Stimulated activated effector memory CD8-positive, alpha-beta T cell treated with anti-CD3 and anti-CD28 coated beads, Interleukin-12 subunit alpha, Interleukin-12 subunit beta, amount 100 ng/mL, for 72 hours (primary cell): ENCODE results near the gene SYTL1.

Source experiments
- ATAC-seq: fragments of 150-1000 bp; cut with Tn5 transposase; 2 replicates; pipeline ENCODE4 v1.10.0; 2021
- DNase-seq, 2 donors: peaks; one replicate each; pipeline ENCODE4 v3.0.0; 2021 to 2022; ENCODE audit warnings: low spot score in 2 of 2
- H3K27ac Mint-ChIP-seq: one replicate; pipeline ENCODE4 v1.8.0; 2022; ENCODE audit warnings: mild to moderate bottlenecking, mixed read lengths
- H3K36me3 Mint-ChIP-seq: one replicate; pipeline ENCODE4 v1.8.0; 2022; ENCODE audit warnings: mild to moderate bottlenecking, mixed read lengths
- H3K4me1 Mint-ChIP-seq: one replicate; pipeline ENCODE4 v1.8.0; 2022; ENCODE audit warnings: mixed read lengths
- H3K4me3 Mint-ChIP-seq: one replicate; pipeline ENCODE4 v1.8.0; 2022; ENCODE audit warnings: mild to moderate bottlenecking, mixed read lengths
- H3K9me3 Mint-ChIP-seq: one replicate; pipeline ENCODE4 v1.8.0; 2022; ENCODE audit warnings: mixed read lengths

The SYTL1 gene

DNA sequence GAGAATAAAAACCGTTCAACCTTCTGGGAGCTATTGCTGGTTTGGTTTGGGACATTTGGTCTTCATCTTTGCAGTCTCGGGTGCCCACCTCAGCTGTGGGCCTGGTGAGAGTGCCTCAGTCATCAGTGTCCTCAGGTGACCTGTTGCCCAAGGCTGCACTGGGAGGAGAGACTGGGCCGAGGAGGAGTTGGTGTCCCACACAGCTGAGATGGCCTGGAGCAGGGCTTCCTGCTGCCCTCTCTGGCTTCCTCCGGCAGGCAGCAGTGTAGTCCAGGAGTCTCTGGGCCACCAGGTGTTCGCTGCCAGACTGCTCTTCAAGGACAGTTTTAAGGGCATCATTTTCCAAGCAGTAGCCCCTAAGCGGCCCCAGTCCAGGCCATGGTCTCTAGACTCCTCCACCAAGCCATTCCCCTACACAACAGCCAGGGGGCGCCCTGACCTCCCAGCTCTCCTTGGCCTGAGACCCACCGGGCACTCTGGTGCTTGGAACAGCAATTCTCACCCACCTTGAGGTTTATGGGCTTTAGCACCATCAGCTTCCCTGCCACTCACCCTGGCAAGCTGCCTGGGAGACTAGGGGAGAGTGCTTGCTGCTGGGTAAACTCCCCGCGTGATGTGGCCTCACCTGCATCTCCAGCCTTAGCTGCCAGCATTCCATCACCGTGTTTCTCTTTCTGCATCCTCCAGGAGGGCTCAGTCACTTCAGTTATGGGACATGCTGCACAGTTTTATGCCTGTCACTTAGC, 9.1 kb upstream of the SYTL1 start:
- Mint-ChIP-seq H3K36me3 (peaks cover 82% of the 10 kb centered on the region), H3K4me3 (no peak overlapping the region), H3K4me1 (peaks cover 45% of the 10 kb centered on the region), H3K27ac (peak overlapping the region; percentile 88), H3K9me3 (no peaks in the 10 kb centered on the region)
- DNase-seq, result peak; percentile 53 to 75
- ATAC-seq, result peak; percentile 84

DNA sequence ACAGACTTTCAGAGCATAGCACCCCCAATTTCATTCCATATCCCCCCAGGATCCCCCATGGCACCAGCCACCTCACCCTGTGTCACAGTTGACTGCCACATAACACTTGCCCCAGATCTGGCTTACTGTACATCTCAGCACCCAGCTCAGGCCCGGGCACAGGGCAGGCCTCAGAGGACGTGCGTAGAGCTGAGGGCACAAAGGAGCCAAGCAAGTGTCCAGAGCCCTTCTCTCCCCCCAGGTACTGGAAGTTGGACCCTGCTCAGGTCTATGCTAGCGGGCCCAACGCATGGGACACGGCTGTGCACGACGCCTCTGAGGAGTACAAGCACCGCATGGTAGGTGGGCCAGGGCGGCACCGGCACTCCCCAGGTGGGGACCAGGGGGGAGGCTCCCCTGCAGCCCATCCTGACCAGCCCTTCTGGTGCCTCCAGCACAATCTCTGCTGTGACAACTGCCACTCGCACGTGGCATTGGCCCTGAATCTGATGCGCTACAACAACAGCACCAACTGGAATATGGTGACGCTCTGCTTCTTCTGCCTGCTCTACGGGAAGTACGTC, 8.0 kb upstream of the SYTL1 start:
- H3K4me1 Mint-ChIP-seq, result peaks cover 38% of the 10 kb centered on the region
- no peak overlapping the region for H3K4me3 Mint-ChIP-seq
- H3K36me3 Mint-ChIP-seq, result peaks cover 89% of the 10 kb centered on the region

GRCh38 chr1:27335506-27336422, 6.1 kb upstream of the SYTL1 start:
- H3K4me3 Mint-ChIP-seq, result no peak overlapping the region
- peaks cover 79% of the 10 kb centered on the region for H3K36me3 Mint-ChIP-seq
- ATAC-seq, result no peak
- peak overlapping the region; percentile 82 for H3K27ac Mint-ChIP-seq
- DNase-seq, result no peak
- no peaks in the 10 kb centered on the region for H3K9me3 Mint-ChIP-seq
- peaks cover 48% of the 10 kb centered on the region for H3K4me1 Mint-ChIP-seq

More for the DNA sequence above, 8.0 kb upstream of the SYTL1 start:
- Mint-ChIP-seq H3K27ac (peak overlapping the region; percentile 88), H3K9me3 (no peaks in the 10 kb centered on the region)
- DNase-seq, result no peak
- no peak for ATAC-seq

DNA sequence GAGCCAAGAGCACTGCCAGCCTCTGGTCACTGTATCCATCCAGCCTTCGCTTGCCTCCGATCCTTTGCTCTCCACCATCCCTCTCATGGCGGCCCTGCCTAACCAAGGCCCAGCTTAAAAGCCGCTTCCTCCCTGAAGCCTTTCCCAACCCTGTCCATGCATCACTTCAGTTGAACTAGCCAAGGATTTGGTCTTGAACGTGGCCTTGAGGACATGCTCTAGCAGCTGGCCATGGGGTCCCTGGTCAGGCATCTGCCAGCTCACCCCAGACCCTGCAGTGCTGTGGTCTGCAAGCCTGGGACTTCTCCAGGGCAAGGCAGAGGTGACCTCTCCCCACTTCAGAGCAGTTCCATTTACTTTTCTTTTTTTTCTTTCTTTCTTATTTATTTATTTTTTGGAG, 5.1 kb upstream of the SYTL1 start:
- no peak for DNase-seq
- no peak for ATAC-seq
- H3K4me1 Mint-ChIP-seq, result peaks cover 51% of the 10 kb centered on the region
- H3K27ac Mint-ChIP-seq, result peak overlapping the region; percentile 82
- H3K9me3 Mint-ChIP-seq, result no peaks in the 10 kb centered on the region
- H3K4me3 Mint-ChIP-seq, result no peak overlapping the region
- H3K36me3 Mint-ChIP-seq, result peaks cover 69% of the 10 kb centered on the region

DNA sequence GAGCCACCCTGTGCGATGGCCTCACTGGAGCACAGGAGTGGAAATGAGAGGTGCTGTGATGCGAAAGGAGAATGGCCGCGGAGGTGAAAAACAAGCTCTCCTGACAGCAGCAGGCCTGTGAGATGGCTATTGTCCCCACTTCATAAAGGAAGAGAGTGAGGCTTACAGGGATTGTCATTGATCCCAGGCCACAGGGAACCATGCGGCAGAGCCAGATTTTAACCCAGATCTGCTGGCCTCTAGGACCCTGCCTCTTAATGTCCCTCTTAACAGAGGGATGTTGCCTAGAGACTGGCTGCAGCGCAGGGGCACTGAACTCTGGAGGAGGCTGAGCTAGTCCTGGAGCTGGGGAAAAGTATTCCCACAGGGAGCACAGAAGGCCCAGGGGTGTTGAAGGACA, 3.1 kb upstream of the SYTL1 start:
- ATAC-seq (no peak), DNase-seq (no peak)
- Mint-ChIP-seq H3K27ac (peak overlapping the region; percentile 79), H3K4me1 (peaks cover 51% of the 10 kb centered on the region), H3K36me3 (peaks cover 67% of the 10 kb centered on the region), H3K4me3 (peak overlapping the region; percentile 92), H3K9me3 (no peaks in the 10 kb centered on the region)

GRCh38 chr1:27339213-27339612, 2.6 kb upstream of the SYTL1 start:
- Mint-ChIP-seq H3K36me3 (peaks cover 63% of the 10 kb centered on the region), H3K4me1 (peaks cover 54% of the 10 kb centered on the region), H3K4me3 (peak overlapping the region; percentile 92), H3K27ac (peak overlapping the region; percentile 79), H3K9me3 (no peaks in the 10 kb centered on the region)
- no peak for ATAC-seq
- DNase-seq, result no peak

GRCh38 chr1:27342391-27342777, 562 bp downstream of the SYTL1 start:
- Mint-ChIP-seq H3K9me3 (no peaks in the 10 kb centered on the region), H3K27ac (peak overlapping the region; percentile 95), H3K4me1 (peaks cover 77% of the 10 kb centered on the region), H3K4me3 (peak overlapping the region; percentile 92), H3K36me3 (peaks cover 47% of the 10 kb centered on the region)
- peak; percentile 78 for ATAC-seq
- DNase-seq, result no peak

DNA sequence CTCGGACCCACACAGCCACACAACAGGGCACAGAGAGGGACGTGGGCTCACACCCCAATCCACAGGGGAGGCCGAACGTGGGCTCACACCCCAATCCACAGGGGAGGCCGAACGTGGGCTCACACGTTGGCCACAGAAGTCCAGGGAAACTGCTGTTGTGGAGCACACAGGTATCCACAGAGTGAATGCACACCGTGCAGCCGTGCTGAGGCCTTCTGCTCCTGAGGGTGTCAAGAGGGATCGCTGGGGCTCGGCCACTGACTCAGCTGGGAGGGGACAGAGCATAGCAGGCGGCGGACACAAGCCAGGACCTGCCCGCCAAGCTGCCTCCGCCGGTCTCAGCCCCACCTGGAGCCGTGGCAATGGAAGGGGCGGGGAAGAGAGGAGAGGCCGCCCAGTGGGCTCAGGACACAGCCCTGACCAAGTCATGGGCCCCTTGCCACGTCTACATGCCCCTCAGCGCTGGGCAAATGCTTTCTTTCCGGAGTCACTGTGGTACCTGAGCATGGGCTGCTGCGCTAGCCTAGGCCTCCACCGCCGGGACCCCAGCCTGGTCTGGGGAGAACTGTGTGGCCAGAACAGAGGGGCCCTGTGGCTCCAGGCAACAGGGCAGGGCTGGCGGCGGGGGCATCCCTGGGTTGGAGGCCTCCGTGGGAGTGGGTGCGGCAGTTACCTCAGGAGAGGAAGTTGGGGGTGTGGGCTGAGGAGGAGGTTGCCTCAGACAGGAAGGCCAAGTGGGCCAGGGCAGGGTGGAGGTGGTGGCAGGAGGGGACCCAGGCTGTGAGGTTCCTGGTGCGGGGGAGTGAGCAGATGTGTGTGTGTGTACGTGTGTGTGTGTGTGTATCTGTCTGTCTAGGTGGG, 1.2 kb downstream of the SYTL1 start:
- DNase-seq (peak; percentile 42 to 82), ATAC-seq (peak; percentile 71)
- Mint-ChIP-seq H3K27ac (peak overlapping the region; percentile 95), H3K4me1 (peaks cover 82% of the 10 kb centered on the region), H3K9me3 (no peaks in the 10 kb centered on the region), H3K36me3 (peaks cover 46% of the 10 kb centered on the region), H3K4me3 (peak overlapping the region; percentile 92)

DNA sequence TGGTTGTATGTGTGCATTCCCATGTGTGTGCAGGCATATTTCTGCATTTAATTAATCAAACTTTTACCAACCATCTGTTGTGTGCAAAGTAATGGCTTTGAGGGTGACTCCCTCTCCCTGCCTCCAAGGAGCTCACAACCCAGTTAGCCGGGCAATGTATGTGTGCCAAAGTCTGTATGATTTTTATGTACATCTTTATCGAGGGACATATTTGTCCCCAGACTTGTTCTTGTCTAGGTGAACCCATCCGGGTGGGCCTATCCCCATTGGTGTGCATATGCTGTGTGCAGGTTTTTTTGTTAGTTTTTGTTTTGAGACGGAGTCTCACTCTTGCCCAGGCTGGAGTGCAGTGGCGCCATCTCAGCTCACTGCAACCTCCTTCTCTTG, 1.8 kb downstream of the SYTL1 start:
- Mint-ChIP-seq H3K9me3 (no peaks in the 10 kb centered on the region), H3K36me3 (peaks cover 42% of the 10 kb centered on the region), H3K4me3 (peak overlapping the region; percentile 92), H3K27ac (peak overlapping the region; percentile 95), H3K4me1 (peaks cover 81% of the 10 kb centered on the region)
- ATAC-seq, result no peak
- no peak for DNase-seq

- Mint-ChIP-seq H3K36me3 (peaks cover 45% of the 10 kb centered on the region), H3K4me1 (peaks cover 71% of the 10 kb centered on the region), H3K9me3 (no peaks in the 10 kb centered on the region), H3K4me3 (peak overlapping the region; percentile 15), H3K27ac (peak overlapping the region; percentile 26)
- ATAC-seq, result no peak
- DNase-seq, result no peak
Observed at GRCh38 chr1:27345272-27345671, 3.5 kb downstream of the SYTL1 start.

DNA sequence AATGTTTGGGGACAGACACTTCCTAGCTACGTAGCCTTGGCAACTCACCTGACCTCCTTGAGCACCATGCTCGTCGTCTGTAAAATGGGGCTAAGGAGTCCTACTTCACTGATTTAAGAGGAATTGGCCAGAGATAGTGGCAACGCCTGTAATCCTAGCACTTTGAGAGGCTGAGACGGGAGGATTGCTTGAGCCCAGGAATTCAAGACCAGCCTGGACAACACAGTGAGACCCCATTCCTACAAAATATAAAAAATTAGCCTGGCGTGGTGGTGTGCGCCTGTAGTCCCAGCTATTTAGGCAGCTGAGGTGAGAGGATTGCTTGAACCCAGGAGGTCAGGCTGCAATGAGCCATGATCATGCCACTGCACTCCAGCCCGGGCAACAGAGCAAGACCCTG, 4.5 kb downstream of the SYTL1 start:
- H3K27ac Mint-ChIP-seq, result peak overlapping the region; percentile 86
- DNase-seq, result no peak

GRCh38 chr1:27346991-27347624, 5.3 kb downstream of the SYTL1 start:
- no peak for ATAC-seq
- Mint-ChIP-seq H3K36me3 (peaks cover 60% of the 10 kb centered on the region), H3K4me1 (peaks cover 52% of the 10 kb centered on the region), H3K9me3 (no peaks in the 10 kb centered on the region), H3K4me3 (no peak overlapping the region), H3K27ac (peak overlapping the region; percentile 68)
- no peak for DNase-seq

More for the DNA sequence above, 4.5 kb downstream of the SYTL1 start:
- H3K9me3 Mint-ChIP-seq, result no peaks in the 10 kb centered on the region
- H3K4me1 Mint-ChIP-seq, result peaks cover 60% of the 10 kb centered on the region
- peak overlapping the region; percentile 7 for H3K4me3 Mint-ChIP-seq
- no peak for ATAC-seq
- peaks cover 53% of the 10 kb centered on the region for H3K36me3 Mint-ChIP-seq

DNA sequence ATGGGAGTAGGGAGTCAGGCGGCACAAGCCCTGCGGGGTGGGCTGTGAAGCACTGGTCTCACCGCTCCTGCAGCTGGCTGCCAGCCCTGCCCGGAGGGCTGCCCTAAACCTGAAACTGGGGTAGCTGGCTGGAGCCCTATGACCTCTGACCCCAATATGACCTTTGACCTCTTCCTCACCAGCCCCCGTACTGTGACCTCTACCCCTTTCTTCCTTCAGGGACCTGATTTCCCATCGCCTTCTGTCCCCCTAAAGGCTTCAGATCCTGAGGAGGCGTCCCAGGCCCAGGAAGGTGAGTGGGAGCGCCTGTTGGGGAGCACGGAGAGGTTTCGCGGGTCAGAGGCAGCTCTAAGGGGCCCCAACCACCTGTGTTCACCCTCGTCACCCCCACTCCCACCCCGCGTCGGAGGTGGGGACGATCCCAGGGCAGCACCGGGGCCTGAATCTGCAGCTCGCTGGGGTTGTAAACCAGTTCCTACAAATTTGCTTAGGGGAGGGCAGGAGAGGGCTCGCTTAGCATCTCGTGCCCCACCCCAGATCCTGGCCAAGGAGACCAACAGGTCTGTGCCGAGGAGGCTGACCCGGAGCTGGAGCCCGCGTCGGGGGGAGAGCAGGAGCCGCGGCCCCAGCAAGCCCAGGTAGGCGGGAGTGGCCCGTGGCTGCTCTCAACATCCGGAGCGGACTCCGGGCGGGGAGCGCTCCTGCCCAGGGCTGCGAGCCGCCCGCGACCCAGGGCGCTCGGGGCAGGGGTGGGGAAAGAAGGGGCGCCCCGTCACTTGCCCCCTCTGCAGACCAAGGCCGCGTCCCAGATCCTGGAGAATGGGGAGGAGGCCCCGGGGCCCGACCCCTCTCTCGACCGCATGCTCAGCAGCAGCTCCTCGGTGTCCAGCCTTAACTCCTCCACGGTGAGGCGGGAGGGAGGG, 7.3 kb downstream of the SYTL1 start:
- ATAC-seq (peak; percentile 70), DNase-seq (no peak)
- Mint-ChIP-seq H3K9me3 (no peaks in the 10 kb centered on the region), H3K27ac (peak overlapping the region; percentile 84), H3K4me1 (peaks cover 35% of the 10 kb centered on the region), H3K36me3 (peaks cover 49% of the 10 kb centered on the region), H3K4me3 (peak overlapping the region; percentile 50)
